EL (cell line): ENCODE data around the gene ADAM12.
"Not testable (repeated sequence)": the region's sequence is repeated elsewhere in the genome, so short reads cannot be mapped to it uniquely, and the experiment has no call there.

Experiments used
- DNase-seq: peaks from one replicate; pipeline ENCODE4 v3.0.0-alpha.2; 2016

The ADAM12 gene

DNA sequence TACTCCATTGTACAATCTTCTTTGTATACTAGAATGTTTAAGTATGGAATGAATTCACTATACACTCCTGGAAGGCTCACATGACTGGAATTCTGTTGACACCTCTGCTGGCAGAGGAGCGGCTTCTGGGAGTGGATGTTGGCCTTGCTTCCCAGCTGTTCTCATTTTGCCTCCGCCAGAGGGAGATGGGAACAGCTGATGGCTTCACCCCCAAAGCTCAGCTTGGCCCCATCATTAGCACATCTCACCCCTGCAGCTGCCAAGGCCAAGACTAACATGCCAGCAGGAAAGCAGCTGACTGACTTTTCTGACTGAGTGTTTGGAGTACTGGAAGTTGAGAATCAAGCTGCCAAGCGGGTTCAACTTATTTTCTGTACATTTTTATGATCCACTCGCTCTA lies 15.1 kb downstream of the ADAM12 start:
- DNase-seq, result no peak

DNA sequence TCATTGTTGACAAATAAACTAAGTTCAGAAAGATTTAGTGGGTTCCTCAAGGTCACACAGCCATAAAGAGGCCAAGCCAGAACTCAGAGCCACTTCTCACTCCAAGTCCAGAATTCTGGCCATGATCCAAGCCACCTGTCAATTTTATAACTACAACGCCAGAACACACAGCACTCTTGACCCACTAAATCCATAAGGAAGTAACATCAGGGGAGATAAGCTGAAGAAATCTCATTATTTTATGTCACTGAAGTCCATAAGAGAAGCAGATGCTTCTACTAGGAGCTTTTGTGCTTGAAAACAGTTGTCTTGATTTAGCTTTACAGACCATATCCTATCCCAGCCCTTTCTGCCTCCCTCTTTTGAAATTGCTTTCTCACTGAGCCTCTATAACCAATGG lies 15.9 kb downstream of the ADAM12 start:
- no peak for DNase-seq

DNA sequence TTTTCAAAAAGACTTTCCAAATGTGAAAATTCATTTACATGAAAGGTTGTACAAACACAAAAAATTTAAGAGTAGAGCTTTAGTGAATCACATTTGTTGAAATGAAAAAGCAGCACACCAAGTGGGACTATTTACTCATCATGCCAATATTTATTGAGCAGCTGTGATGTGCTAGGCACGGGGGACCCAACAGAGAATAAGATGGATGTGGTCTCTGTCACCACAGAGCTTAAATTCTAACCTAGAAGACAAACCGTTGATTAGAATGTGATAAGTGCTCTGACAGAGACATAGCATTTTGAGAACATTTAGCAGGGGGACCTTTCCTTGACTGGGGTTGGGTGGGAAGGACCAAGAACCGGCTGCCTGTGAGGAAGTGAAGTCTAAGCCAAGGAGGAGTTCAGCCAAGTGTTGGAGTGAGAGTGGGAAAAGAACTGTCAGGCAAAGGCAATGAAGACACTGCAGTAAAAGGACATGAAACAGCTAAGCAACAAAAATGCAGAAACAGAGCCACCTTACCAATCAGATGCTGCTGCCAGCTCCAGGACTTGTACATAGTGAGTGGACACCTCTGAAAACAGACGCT lies 19.1 kb downstream of the ADAM12 start:
- DNase-seq, result no peak

DNA sequence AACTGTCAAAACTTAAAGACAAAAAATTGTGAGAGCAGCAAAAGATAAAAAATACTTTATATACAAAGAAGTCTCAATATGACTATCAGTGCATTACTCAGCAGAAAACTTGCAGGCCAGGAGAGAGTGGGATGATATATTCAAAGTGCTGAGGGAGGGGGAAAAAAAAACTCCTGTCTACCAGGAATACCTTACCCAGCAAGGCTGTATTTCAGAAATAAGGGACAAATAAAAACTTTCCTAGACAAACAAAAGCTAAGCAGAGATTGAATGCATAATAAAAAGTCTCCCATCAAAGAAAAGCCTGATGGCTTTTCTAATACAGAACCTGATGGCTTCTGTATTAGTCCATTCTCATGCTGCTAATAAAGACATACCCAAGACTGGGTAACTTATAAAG lies 31.1 kb downstream of the ADAM12 start:
- DNase-seq, result no peak

DNA sequence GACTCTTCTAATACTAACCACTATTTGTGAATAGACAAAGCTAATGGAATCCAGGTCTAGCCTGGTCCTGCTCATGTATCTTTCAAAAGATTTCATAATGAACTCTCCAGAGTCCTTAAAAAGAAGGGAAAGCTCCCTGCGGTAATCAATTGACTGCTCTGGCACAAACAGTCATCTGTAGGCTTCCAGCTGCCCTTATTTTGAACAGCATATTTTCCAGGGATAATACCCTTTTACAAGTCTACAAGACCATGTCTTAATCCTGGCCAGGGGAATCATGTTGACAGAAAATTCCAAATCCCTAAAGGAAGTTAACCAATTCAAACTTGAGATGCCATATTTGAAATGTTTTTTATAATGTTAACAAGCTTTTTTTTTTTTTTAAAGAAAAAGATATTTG lies 34.6 kb downstream of the ADAM12 start:
- no peak for DNase-seq

DNA sequence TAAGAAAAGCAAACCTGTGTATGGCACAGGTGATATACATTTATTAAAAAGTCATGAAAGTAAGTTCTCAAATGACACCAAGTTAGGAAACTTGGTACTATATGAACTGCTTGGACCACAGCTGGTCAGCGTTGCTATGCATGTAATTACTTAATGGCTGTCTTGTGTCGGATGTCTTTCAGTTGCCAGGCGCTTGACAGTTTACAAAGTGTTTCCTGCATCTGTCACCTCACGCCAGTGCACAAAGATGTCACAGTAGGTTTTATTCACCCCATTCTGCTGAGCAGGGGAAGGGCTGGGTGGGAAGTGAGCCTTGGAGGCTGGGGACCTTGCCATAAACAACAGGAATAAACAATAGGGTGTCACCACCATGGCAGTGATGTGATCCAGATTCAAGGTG lies 35.8 kb downstream of the ADAM12 start:
- no peak for DNase-seq

DNA sequence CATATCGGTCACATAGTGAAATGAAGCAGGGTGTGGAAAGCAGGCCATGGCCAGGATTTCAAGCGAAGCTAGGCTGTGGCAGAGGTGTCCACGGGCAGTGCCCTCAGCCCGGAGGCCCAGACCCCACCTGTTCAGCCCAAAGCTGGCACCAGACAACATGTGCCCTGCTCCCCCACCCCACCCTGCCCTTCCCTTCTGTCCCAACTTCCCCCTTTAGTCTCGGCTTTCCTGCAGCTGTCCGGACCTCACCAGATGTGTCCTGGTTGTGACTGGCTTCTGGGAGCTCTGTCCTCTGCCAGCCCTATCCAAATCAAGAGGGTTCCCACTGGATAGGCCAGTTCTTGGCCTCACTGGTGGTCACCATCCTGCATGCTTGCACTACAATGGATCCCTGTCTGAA lies 37.3 kb downstream of the ADAM12 start:
- no peak for DNase-seq

DNA sequence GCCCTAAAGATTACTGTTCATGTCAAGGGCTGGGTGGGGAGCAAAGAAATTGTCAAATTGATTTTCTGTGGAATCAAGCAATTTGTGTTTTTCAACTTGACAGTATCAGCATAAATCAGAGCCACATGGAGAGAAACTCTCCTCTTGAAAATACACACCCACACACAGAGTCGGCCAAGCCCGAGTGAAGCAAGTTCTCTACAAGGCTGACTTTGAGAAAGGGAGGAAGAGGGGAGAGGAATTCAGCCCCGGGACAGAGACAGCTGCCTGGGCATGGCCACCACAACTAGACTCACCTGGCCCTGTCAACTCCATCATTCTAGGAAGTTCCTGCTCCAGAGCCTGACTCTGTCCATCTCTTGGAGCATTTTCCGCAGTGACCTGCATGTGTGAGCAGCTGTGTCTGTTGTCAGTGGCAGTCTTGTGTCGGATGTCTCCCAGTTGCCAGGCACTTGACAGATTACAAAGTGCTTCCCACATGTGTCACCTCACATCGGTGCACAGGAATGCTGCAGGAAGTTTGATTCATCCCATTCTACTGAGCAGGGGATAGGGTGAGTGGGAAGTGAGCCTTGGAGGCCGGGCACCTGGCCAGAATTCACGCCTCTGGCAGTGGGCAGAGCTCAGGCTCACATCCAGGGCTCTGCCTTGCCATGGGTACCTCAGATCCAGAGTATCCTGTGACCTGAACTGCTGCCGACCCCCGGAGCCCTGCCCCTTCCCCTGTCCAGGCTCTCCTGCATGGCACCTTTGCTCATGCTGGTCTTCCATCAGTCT lies 37.9 kb downstream of the ADAM12 start:
- DNase-seq, result peak; percentile 97

DNA sequence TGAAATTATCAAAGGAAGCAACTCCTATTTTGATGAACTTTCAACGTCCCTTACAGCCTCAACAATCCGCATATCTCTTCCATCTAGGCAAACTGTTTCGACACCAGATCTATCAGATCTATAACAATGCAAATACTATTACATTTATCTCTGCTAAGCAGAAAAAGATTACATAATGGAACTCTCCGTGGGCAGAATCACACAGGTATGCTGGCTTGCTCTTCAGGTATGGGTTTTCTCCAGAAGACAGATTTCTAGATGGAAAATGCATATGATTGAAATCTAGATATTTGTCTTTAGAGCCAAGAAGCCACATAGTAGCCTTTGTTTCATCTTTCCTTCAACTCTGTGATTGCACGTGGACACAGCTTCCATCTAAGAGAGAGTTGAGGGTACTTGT lies 38.6 kb downstream of the ADAM12 start:
- DNase-seq, result no peak

DNA sequence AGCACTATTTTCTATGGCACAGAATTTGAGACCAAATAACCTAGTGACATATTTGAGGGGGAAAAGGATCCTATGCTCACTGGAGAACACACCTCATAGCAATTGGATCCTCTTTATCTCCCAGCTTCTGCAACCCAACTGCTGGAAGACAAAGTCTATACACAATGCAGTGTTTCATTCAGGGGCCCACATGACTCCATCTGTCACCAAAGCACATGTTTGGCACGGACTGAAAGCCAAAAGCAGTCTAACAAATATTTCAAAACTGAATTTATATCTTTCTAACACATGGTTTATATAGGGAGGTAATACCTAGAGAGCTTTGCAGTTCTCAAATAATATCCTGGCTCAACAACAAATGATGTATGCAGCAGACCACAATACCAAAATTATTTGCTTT lies 39.2 kb downstream of the ADAM12 start:
- DNase-seq, result no peak

DNA sequence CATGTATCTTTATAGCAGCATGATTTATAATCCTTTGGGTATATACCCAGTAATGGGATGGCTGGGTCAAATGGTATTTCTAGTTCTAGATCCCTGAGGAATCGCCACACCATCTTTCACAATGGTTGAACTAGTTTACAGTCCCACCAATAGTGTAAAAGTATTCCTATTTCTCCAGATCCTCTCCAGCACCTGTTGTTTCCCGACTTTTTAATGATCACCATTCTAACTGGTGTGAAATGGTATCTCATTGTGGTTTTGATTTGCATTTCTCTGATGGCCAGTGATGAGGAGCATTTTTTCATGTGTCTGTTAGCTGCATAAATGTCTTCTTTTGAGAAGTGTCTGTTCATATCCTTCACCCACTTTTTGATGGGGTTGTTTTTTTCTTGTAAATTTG lies 44.8 kb downstream of the ADAM12 start:
- not testable (repeated sequence) for DNase-seq

DNA sequence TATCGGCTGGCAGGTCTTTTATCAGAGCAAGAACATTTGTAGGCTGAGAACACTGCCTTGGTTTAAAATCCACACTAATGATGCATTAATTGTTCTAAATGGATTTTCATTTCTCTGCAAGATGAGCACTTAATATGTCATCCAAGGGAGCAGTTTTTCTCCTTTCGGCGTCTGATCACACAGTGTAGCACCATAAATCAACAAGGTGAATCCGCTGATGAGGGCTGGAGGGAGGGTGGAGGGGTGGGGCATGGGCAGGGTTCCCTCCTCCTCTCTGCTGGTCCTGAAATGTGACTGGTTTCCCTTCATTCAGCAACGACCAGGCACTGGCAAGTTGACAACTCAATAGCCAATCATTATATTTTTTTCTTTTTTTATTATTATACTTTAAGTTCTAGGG lies 45.6 kb downstream of the ADAM12 start:
- no peak for DNase-seq

DNA sequence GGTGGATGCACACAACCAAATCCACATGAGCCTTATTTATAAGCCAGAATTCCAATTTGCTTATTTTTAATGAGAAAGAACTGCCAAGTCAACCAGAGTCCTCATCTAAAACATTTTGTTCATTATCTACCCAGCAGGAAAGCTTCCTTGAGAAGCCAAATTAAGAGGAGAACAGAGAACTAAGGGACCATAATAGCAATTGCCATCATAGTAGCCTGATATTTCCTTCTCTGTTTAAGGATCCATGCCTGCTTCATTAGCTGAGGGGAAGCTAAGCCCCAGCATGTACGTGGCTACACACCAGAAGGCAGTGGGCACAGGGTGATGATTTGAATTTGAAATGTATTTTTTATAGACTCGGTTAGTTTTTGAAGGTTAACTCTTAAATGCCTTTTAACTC lies 46.8 kb downstream of the ADAM12 start:
- DNase-seq, result no peak

DNA sequence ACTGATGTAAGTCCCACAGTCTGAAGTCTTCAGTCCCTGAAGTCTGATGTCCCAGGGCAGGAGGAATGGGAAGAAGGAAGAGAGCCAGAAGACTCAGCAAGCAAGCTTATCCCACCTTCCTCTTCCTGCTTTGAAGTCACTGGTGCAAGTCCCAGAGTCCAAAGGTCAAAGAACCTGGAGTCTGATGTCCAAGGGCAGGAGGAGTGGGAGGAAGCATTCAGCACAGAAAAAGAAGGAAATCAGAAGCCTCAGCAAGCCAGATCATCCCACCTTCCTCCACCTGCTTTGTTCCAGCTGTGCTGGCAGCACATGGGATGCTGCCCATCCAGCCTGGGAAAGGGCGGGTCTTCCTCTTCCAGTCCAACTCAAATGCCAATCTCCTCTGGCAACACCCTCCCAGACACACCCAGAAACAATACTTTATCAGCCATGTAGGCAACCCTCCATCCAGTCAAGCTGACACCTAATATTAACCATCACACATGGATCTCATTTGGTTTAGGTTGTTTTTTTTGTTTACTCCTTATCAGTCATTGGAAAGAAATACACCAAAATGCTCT lies 50.9 kb downstream of the ADAM12 start:
- DNase-seq, result no peak

DNA sequence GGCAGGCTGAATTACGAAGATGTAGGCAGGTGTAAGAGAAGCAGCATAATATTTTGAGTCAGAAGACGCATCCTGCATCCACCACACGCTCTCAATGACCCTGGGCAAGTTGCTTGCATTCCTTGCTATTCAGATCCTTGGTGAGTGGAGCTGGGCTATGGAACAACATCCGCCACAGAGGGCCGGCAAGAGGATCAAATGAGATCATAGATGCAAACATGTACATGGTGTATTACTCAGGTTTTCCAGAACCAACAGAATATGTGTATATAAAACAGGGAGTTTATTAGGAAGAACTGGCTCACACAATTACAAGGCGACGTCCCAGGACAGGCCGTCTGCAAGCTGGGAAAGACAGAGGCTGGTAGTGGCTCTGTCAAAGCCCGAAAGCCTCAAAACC lies 51.5 kb downstream of the ADAM12 start:
- no peak for DNase-seq

DNA sequence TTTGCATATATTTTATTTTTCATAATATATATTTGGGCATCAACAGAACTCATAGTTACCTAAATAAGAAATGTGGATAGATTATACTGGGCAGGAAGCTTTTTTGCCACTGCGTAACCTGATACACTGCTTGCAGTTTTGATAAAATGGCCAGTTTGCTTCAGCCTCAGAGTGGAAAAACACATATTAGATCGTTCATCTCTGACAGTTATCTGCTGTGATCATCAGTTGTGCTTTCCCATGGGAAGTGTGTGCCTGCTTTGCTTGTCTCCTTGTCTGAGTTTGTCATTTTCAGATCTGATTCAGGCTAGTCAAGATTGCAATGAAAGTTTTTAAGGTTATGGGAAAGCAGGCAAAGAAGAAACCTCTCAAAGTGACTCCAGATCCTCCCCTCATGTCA lies 54.0 kb downstream of the ADAM12 start:
- DNase-seq, result no peak

DNA sequence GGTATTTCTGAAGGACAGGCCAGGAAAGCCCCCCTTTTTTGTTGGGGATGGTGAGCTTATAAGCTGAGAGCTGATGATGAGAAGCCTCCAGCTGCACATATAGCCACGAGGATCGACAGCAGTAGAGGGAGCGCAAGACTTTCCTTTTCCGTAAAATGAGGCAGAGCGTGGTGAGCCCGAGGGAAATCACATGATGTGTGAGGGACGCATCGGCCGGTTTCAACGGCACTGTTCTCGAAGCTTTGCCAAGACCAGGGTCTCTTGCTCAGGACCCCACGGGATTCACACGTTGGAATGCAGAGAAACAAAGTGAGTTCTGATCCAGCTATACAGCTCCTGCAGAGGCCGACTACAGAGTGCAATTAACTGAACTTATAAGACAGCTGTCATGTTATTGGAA lies 55.7 kb downstream of the ADAM12 start:
- DNase-seq, result no peak

DNA sequence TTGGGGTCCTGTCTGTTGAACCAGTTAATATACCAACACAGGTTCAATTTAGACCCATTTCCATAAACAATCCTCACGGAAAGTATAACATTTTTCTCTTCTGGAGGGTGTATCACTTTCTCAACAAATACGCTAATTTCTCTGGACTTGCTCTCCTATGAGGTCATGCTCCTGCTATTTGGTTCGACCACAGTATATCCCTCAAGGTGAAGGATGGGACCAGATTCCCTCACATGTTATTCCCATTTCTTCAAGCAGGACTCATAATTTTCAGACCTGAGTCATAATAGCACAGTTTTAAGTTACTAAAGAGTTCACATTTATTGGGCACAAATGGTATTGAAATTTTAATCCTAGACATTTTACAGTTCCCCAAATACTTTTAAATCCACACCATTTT lies 57.2 kb downstream of the ADAM12 start:
- DNase-seq, result peak; percentile 73

DNA sequence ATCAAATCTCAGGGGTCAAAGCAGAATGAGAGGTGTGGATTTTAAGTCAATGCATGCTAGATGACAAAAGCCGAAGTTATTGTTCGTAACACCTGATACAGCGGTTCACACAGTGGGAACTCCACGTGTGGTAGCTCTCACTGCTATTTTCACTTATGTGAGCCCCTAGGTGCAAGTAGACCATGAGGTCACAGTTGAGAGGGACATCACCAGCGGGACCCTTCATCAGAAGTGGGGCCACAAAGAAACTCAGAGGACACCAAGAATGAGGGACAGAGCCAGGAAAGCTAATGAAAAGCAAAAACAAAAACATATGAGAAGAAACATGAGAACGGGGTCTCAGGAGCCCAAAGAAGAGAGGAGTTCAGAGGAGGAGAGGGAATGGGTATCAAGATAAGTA lies 63.5 kb downstream of the ADAM12 start:
- no peak for DNase-seq

DNA sequence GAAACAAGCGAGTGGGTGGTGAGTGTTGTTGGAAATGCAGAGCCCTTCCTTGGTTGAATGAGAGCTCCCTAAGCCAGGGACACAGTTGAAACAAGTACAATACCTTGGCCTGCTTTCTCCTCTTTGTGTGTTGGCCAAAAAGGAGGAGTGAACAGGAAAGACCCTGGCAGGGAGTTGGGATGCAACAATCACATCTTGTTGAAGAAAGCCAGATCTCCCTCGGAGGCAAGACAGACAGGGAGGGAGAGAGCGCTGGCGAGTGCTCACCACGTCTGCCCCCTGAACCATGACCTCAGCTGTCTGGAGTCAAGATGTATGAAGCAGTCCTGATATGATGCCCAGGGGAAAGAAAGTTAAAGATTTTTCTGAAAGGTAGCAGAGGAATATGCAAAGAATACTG lies 66.8 kb downstream of the ADAM12 start:
- no peak for DNase-seq

DNA sequence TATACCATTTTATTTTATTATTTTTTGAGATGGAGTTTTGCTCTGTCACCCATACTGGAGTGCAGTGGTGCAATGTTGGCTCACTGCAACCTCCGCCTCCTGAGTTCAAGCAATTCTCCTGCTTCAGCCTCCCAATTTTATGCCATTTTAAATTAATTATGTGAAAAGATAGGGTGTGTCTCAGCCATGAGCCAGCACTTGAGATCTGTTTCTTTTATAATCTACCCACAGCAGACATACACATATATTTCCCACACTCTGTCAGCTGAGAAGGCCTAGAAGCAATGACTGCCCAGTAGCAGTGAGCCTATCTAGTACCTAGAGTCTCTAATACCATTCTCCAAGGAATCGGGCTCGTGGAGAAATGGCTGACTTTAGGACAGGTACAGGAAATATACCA lies 70.5 kb downstream of the ADAM12 start:
- no peak for DNase-seq

DNA sequence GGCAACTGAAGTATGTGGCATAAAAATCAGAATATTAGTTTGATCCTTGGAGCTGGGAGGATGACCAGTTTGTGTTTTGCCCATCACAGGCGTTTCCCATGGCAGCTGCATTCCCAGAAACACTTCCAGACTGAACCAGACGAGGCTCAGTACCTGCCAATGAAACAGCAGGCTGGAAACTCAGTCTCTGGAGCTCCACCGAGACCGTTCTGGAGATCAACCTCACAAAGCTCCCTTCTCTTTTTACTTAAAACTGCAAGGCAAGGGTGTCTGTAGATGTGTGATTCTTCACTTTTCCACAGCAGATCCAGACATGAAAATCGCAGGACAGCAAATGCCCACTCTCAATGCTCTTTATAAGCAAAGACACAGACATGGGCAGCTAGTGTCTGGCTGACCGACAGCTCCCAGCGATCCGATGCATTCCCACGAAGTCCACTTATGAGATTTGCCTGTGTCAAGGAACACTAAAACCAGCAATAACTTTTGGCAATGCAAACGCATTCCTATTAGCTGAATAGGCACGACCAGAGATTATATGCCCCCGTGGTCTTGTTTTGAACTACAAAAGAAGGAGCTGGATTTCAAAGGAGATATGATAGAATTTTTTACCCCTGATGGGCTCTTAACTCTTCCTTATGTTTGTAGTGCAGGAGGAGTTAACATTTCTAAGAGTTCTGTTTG lies 72.6 kb downstream of the ADAM12 start:
- peak; percentile 83 for DNase-seq

DNA sequence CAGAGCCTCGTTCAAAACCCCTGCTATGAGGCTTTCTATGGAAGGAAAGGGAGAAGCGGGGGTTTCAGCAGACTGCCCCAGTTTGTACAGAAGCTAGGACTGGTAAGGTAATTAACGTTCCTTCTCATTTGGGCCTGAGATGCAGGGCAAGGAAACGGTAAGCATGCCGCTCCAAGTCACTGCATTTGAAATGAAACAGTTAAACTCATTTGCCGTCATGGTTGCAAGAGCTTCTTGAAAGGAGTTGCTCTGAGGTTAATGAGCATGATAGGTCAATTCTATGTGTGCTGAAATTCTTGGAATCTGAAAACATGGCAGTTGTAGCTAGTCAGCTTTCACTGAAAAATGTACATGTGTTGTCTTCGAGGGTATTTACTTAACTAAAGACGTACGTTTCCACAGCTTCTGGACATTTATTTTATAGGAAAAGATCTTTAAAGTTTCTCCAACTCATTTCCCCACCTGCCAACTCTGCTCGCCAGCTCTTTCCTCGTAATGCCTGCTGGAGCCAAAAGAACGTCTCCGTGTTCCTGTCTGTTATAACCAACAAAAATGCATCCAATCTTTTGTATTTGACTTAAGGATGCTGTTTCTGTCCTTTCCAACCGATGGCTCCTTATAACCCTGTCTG lies 73.3 kb downstream of the ADAM12 start:
- no peak for DNase-seq

DNA sequence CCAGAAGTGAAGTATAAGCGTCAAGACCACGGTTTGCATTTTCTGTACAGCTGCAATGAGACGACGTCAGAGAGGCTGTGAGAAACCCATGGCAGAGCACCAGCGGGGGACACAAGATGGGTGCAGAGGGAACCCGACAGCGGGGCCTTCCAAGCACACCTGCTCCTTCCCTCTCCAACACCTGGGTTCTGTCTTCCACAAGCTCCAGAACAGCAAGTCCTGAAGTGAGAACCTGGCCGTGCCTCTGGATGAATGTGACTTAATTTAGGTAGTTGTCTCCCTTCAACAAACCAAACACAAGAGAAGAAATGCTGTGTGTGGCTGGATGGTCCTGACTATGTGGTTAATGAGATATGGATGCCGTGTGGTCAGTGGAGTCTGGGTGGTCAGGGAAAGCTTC lies 76.1 kb downstream of the ADAM12 start:
- no peak for DNase-seq
